Measurements from ENCODE around the gene FHOD3.
"Not testable (repeated sequence)": the region's sequence is repeated elsewhere in the genome, so short reads cannot be mapped to it uniquely, and the experiment has no call there.

FHOD3 gene

GRCh38 chr18:36350839-36351469 lies 53.4 kb downstream of the FHOD3 start:
- no peak for DNase-seq (ENCODE audit: low spot score)

- peak; percentile 85 for DNase-seq (ENCODE audit: low spot score)
Measured at GRCh38 chr18:36352384-36352783, 54.9 kb downstream of the FHOD3 start.

- peak; percentile 85 for DNase-seq (ENCODE audit: low spot score)
Measured at GRCh38 chr18:36354989-36355388, 57.5 kb downstream of the FHOD3 start.

GRCh38 chr18:36355511-36355910 lies 58.0 kb downstream of the FHOD3 start:
- no peak for DNase-seq (ENCODE audit: low spot score)

- DNase-seq (ENCODE audit: low spot score) = not testable (repeated sequence)
Measured at GRCh38 chr18:36356741-36357140, 59.2 kb downstream of the FHOD3 start.

- DNase-seq (ENCODE audit: low spot score) = no peak
Measured at GRCh38 chr18:36358141-36358540, 60.6 kb downstream of the FHOD3 start.

GRCh38 chr18:36360256-36360909 lies 62.9 kb downstream of the FHOD3 start:
- no peak for DNase-seq (ENCODE audit: low spot score)

- DNase-seq (ENCODE audit: low spot score) = no peak
Measured at GRCh38 chr18:36364911-36365624, 67.6 kb downstream of the FHOD3 start.

- no peak for DNase-seq (ENCODE audit: low spot score)
Measured at GRCh38 chr18:36365836-36366775, 68.6 kb downstream of the FHOD3 start.

GRCh38 chr18:36366994-36367839 lies 69.7 kb downstream of the FHOD3 start:
- no peak for DNase-seq (ENCODE audit: low spot score)

- DNase-seq (ENCODE audit: low spot score) = no peak
Measured at GRCh38 chr18:36368889-36369288, 71.4 kb downstream of the FHOD3 start.

GRCh38 chr18:36372903-36373311 lies 75.4 kb downstream of the FHOD3 start:
- peak; percentile 77 for DNase-seq (ENCODE audit: low spot score)

- DNase-seq (ENCODE audit: low spot score) = no peak
Measured at GRCh38 chr18:36374262-36374661, 76.7 kb downstream of the FHOD3 start.

- DNase-seq (ENCODE audit: low spot score) = no peak
Measured at GRCh38 chr18:36375118-36375517, 77.6 kb downstream of the FHOD3 start.

GRCh38 chr18:36376361-36376760 lies 78.8 kb downstream of the FHOD3 start:
- peak; percentile 67 for DNase-seq (ENCODE audit: low spot score)

- DNase-seq (ENCODE audit: low spot score) = no peak
Measured at GRCh38 chr18:36377626-36378025, 80.1 kb downstream of the FHOD3 start.

GRCh38 chr18:36378205-36378604 lies 80.7 kb downstream of the FHOD3 start:
- DNase-seq (ENCODE audit: low spot score) = no peak

- DNase-seq (ENCODE audit: low spot score) = no peak
Measured at GRCh38 chr18:36379435-36379984, 82.0 kb downstream of the FHOD3 start.

GRCh38 chr18:36380173-36380827 lies 82.8 kb downstream of the FHOD3 start:
- DNase-seq (ENCODE audit: low spot score) = no peak

- DNase-seq (ENCODE audit: low spot score) = no peak
Measured at GRCh38 chr18:36381075-36381474, 83.6 kb downstream of the FHOD3 start.

All from GM03348 (cell line).